Right lobe of liver (tissue), 6 donors: ENCODE data around the gene GSC. TPM values are rescaled to one million over a fixed set of nuclear protein-coding genes. Genes with fewer than 3 reads are reported as not detected.

Source experiments
- ATAC-seq, 4 donors: fragments of 200-7000 bp; cut with Tn5 transposase; one replicate each; pipeline ENCODE4 v1.9.1; 2020; ENCODE audit warnings: mild to moderate bottlenecking in 4 of 4, moderate library complexity in 4 of 4
- DNase-seq, 3 donors: peaks; one replicate each; pipeline ENCODE4 v3.0.0-alpha.2; 2020
- H3K27ac ChIP-seq, 3 donors: fragments of 200-600 bp; one replicate each; pipeline ENCODE4 v1.8.0; 2022
- H3K27me3 ChIP-seq, 2 donors: fragments of 200-600 bp; one replicate each; pipeline ENCODE4 v1.8.0; 2022
- H3K36me3 ChIP-seq, 4 donors: fragments of 200-600 bp; sonication (generic) in 1 of 4; one replicate each; pipeline versions ENCODE4 v1.5.1 to v1.8.0; 2017 to 2022; ENCODE audit warnings: control low read depth in 1 of 4
- H3K4me1 ChIP-seq, 4 donors: fragments of 200-600 bp; sonication (generic) in 1 of 4; one replicate each; pipeline versions ENCODE4 v1.5.1 to v1.8.0; 2017 to 2022; ENCODE audit warnings: control low read depth in 1 of 4
- H3K4me3 ChIP-seq, 3 donors: fragments of 200-600 bp; one replicate each; pipeline ENCODE4 v1.8.0; 2022
- H3K9me3 ChIP-seq, 4 donors: fragments of 200-600 bp; sonication (generic) in 1 of 4; one replicate each; pipeline versions ENCODE4 v1.5.1 to v1.8.0; 2017 to 2022; ENCODE audit warnings: control low read depth in 1 of 4
- POLR2A ChIP-seq: fragments of 450-650 bp; IDR thresholded peaks from one replicate; pipeline ENCODE4 v1.6.1; 2017; ENCODE audit warnings: antibody characterized with exemption, mild to moderate bottlenecking
- WGBS: methylation state at CpG from one replicate; pipeline ENCODE4 v1.1.6; 2018; ENCODE audit warnings: low coverage, low lambda C conversion rate; ENCODE audit not compliant: insufficient coverage; ENCODE audit errors: missing lambda C conversion rate; 5-methylcytosine and 5-hydroxymethylcytosine counted together
- intact Hi-C, 2 donors: fragments of 100-400 bp; cut with DNase I; formaldehyde crosslinking; loops; one replicate each; pipeline versions ENCODE4 v1.11.2 to v1.14.1; 2022
- total RNA-seq, 6 experiments: library from RNA; depleted of rRNA in 2 of 6; stranded (reverse); fragments of >200 nt in 2 of 6; fragmentation: NEBNext Ultra II Directional in 3 of 6; extraction: Animal tissue kit (Norgen Biotek cat#: 25700) in 3 of 6; gene quantifications; one replicate each; pipeline versions ENCODE4 v1.1.0 to v1.2.4, GENCODE V29; 2016 to 2023
- TF ChIP-seq, protein P1 (sequence below), 4 donors: fragments of 200-600 bp in 3 of 4; fragments of 450-650 bp in 1 of 4; IDR thresholded peaks; one replicate each; pipeline versions ENCODE4 v1.5.1 to v1.8.0; 2016 to 2022; ENCODE audit warnings: antibody characterized with exemption in 4 of 4, mild to moderate bottlenecking in 2 of 4
- donor health status: DM: no; HTN: yes; CAD: no.
- donor health status: DM: no; HTN: no; CAD: no.
- donor health status: DM: no; HTN: no; CAD: no.
- donor health status: DM: no; HTN: yes; CAD: no.
- donor health status: DM: no; HTN: yes; CAD: no.

GSC gene
- total RNA-seq, 6 experiments from 2014 or later: not detected

DNA sequence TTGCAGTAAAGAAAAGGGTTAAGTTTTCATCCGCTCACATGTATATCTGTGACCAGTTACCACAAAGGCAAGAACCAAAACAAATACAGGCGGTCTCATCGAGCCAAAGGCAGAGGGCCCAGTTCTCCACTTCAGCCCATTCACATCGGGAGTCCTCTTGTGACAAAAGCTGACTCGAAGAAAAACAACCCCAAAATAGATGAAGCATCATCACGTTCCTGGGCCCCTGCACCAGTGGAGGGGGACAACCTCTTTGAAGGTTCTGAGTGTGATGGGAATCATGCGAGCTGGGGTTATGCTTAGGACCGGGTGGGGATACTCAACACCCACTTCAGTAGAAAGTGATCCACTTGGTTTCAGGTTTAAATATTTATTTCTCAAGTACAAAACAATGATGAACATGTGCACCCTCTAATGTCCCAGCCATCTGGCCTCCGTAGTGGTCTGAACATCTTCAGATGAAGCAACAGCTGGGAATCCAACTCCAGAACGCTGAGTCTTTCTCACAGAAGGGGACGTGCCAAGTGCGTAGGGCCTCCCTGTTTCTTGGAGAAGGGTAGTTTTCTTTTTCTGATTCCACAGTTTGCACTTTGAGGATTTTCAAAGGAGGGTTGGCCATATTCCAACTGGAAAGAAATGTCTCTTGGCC lies 8.4 kb downstream of the GSC start:
- Histone ChIP-seq H3K36me3 (no peaks in the 10 kb centered on the region), H3K27me3 (peaks cover 0 to 13% of the 10 kb centered on the region in 2 donors), H3K9me3 (no peaks in the 10 kb centered on the region), H3K4me3 (no peak overlapping the region), H3K4me1 (no peaks in the 10 kb centered on the region), H3K27ac (no peak overlapping the region)
- TF ChIP-seq POLR2A: no peak
- TF ChIP-seq, protein P1, sequence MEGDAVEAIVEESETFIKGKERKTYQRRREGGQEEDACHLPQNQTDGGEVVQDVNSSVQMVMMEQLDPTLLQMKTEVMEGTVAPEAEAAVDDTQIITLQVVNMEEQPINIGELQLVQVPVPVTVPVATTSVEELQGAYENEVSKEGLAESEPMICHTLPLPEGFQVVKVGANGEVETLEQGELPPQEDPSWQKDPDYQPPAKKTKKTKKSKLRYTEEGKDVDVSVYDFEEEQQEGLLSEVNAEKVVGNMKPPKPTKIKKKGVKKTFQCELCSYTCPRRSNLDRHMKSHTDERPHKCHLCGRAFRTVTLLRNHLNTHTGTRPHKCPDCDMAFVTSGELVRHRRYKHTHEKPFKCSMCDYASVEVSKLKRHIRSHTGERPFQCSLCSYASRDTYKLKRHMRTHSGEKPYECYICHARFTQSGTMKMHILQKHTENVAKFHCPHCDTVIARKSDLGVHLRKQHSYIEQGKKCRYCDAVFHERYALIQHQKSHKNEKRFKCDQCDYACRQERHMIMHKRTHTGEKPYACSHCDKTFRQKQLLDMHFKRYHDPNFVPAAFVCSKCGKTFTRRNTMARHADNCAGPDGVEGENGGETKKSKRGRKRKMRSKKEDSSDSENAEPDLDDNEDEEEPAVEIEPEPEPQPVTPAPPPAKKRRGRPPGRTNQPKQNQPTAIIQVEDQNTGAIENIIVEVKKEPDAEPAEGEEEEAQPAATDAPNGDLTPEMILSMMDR (IDR thresholded peaks at IDR 0.05): no peak
- WGBS: 61% methylated on average over 10 of the region's 12 CpGs
- ATAC-seq (no peak), DNase-seq (no peak)
- intact Hi-C loops: no loop called here

GRCh38 chr14:94756310-94756882 lies 13.5 kb downstream of the GSC start:
- no peak for ATAC-seq
- WGBS: 51% methylated on average over 3 of the region's 3 CpGs
- intact Hi-C loops: no loop called here

DNA sequence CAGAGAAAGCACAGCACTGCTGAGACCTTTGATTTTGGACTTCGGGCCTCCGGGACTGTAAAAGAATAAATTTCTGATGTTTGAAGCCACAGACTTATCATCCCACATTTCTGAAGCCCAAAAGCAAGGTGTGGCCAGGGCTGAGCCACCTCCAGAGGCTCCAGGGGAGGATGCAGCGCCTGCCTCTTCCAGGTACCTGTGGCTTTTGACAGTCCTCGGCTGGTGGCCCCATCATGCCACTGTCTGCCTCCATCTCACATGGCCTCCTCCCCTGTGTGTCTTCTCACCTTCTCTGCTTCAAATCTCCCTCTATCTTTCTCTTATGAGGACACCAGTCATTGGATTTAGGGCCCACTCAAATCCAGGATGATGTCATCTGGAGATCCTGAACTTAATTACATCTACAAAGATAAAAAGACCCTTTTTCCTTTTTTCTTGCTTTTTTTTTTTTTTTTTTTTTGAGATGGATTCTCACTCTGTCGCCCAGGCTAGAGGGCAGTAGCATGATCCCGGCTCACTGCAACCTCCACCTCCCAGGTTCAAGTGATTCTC lies 15.4 kb downstream of the GSC start:
- Histone ChIP-seq H3K36me3 (no peaks in the 10 kb centered on the region), H3K4me1 (no peaks in the 10 kb centered on the region), H3K27ac (no peak overlapping the region), H3K4me3 (no peak overlapping the region), H3K27me3 (no peaks in the 10 kb centered on the region), H3K9me3 (no peaks in the 10 kb centered on the region)
- 83% methylated on average over 2 of the region's 6 CpGs for WGBS
- intact Hi-C loops: no loop called here
- DNase-seq (no peak), ATAC-seq (no peak)
- TF ChIP-seq, protein P1 (IDR thresholded peaks at IDR 0.05): no peak
- TF ChIP-seq POLR2A: no peak

More at GRCh38 chr14:94756310-94756882, 13.5 kb downstream of the GSC start:
- no peak for TF ChIP-seq POLR2A
- TF ChIP-seq, protein P1 (IDR thresholded peaks at IDR 0.05): no peak
- Histone ChIP-seq H3K4me3 (no peak overlapping the region), H3K36me3 (no peaks in the 10 kb centered on the region), H3K27me3 (no peaks in the 10 kb centered on the region), H3K27ac (no peak overlapping the region), H3K4me1 (no peaks in the 10 kb centered on the region), H3K9me3 (no peaks in the 10 kb centered on the region)
- no peak for DNase-seq

GRCh38 chr14:94752591-94753436 lies 17.1 kb downstream of the GSC start:
- DNase-seq (no peak), ATAC-seq (no peak)
- no peaks in the 10 kb centered on the region for H3K4me1 ChIP-seq
- 73% methylated on average over 17 of the region's 23 CpGs for WGBS
- H3K9me3 ChIP-seq: no peaks in the 10 kb centered on the region
- H3K27me3 ChIP-seq: no peaks in the 10 kb centered on the region
- intact Hi-C loops: no loop called here
- no peak overlapping the region for H3K27ac ChIP-seq
- H3K36me3 ChIP-seq: no peaks in the 10 kb centered on the region
- TF ChIP-seq POLR2A: no peak
- TF ChIP-seq, protein P1 (IDR thresholded peaks at IDR 0.05): no peak
- no peak overlapping the region for H3K4me3 ChIP-seq
